Gastroesophageal sphincter (tissue), 2 donors: ENCODE data around the gene PMP22.

Experiments
- EP300 ChIP-seq: sonication (generic); formaldehyde crosslinking; IDR thresholded peaks from one replicate; pipeline ENCODE4 v1.6.1; 2017; ENCODE audit warnings: antibody characterized with exemption, mild to moderate bottlenecking
- POLR2AphosphoS5 ChIP-seq: sonication (generic); formaldehyde crosslinking; IDR thresholded peaks from one replicate; pipeline ENCODE4 v1.6.1; 2017; ENCODE audit warnings: antibody characterized with exemption

- no peak for TF ChIP-seq EP300
- TF ChIP-seq POLR2AphosphoS5: no peak
Measured at GRCh38 chr17:15181333-15181732, 83.8 kb downstream of the PMP22 start.
